AML-193 (cell line): ENCODE results near the gene SUN1.

Experiments used
- DNase-seq, 2 experiments: peaks; one replicate each; lab custom pipeline; 2025; lab: John Stamatoyannopoulos, UW

Gene SUN1

DNA sequence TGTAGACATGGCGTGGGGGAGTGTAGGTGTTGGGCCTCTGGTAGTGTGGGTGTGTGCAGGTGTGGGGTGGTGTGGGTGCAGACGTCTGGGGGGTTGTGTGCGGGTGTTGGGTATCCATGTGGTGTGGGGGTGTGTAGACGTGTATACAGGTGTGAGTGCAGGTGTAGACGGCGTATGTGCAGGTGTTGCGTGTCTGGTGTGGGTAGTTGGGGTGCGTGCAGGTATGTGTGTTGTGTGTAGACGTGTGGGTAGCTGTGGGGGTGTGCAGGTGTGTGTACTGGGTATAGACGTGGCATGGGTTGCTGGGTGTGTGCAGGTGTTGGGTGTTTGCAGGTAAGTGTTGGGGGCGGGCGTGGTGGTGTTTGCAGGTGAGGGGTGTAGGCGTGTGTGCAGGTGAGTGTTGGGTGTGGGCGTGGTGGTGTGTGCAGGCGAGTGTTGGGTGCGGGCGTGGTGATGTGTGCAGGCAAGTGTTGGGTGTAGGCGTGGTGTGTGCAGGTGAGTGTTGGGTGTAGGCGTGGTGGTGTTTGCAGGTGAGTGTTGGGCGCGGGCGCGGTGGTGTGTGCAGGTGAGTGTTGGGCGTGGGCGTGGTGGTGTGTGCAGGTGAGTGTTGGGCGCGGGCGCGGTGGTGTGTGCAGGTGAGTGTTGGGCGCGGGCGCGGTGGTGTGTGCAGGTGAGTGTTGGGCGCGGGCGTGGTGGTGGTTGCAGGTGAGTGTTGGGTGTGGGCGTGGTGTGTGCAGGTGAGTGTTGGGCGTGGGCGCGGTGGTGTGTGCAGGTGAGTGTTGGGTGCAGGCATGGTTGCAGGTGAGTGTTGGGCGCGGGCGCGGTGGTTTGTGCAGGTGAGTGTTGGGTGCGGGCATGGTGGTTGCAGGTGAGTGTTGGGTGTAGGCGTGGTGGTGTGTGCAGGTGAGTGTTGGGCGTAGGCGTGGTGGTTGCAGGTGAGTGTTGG, 60.6 kb downstream of the SUN1 start:
- DNase-seq = no peak

GRCh38 chr7:893686-894085, 61.4 kb downstream of the SUN1 start:
- DNase-seq = no peak

GRCh38 chr7:894164-894867, 62.0 kb downstream of the SUN1 start:
- DNase-seq = no peak

DNA sequence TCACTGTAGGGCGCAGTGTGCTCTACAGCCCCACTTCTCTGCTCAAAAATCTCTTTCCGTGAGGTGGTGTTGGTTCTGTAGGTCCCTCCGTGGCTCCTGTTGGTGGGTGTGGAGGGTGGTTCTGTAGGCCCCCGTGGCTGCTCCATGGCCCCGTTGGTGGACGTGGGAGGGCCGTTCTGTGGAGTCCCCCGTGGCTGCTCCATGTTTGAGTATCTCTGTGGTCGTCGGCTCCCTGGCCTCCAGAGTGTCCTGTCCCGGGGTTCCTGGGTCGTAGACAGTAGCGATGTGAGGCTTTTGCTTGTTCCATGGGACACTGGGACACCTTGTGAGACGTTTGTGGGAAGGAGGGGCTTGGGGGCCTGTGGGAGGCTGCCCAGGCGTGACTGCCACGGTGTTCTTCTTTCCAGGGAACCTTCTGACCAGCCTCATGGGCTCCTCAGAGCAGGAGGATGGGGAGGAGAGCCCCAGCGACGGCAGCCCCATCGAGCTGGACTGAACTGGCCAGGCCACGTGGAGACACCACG, 62.7 kb downstream of the SUN1 start:
- no peak for DNase-seq

DNA sequence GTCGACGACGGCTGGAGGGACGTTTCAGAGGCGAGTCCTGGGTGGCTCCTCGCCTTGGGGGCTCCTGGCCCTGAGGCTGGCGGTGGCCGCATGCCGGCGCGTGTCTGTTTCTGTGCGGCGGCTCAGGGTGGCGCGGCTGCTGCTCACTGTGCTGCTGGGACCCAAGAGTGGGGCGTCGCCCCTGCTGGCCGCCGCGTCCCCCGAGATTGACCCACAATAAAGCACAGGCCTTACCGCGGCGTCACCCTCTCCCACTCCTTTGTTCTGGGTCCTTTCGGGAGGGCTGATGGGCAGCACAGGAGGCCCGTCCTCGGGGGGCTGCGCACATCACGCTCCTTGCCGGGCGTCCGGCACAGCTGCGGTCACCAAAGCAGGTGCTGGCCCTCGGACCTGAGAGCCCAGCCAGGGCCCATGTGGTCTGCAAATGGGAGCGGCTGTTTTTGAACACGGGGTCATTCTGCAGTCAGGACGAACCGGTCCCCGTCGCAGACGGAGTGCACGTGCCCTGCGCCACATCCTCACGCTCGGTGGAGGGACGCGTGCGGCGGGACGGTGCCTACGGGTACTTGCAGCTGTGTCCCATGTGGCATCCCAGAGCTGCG, 63.3 kb downstream of the SUN1 start:
- no peak for DNase-seq

GRCh38 chr7:896346-897075, 64.2 kb downstream of the SUN1 start:
- DNase-seq = no peak

DNA sequence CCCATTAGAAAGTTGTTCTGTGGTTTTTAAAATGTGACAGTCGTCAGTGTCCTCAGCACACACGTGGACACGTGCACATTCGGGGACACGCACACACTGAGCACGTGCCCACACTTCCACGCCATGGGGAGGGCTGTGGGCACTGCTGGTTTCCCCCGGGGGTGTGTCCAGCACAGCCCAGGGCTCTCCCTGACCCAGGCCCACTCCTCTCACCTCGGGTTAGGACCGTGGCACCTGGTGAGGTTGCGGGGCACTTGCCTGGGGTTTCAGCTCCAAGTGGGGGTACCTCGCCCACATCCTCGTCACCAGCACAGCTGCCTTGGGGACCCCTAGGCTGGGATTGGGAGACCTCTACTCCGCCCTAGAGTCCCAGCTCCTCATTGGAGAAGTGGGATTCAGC, 64.8 kb downstream of the SUN1 start:
- no peak for DNase-seq

GRCh38 chr7:897771-898376, 65.6 kb downstream of the SUN1 start:
- DNase-seq = no peak

- DNase-seq = no peak
These were observed 66.2 kb downstream of the SUN1 start for GRCh38 chr7:898460-898854.

GRCh38 chr7:898855-899681, 66.8 kb downstream of the SUN1 start:
- no peak for DNase-seq

- no peak for DNase-seq
These were observed 67.5 kb downstream of the SUN1 start for GRCh38 chr7:899806-900205.

DNA sequence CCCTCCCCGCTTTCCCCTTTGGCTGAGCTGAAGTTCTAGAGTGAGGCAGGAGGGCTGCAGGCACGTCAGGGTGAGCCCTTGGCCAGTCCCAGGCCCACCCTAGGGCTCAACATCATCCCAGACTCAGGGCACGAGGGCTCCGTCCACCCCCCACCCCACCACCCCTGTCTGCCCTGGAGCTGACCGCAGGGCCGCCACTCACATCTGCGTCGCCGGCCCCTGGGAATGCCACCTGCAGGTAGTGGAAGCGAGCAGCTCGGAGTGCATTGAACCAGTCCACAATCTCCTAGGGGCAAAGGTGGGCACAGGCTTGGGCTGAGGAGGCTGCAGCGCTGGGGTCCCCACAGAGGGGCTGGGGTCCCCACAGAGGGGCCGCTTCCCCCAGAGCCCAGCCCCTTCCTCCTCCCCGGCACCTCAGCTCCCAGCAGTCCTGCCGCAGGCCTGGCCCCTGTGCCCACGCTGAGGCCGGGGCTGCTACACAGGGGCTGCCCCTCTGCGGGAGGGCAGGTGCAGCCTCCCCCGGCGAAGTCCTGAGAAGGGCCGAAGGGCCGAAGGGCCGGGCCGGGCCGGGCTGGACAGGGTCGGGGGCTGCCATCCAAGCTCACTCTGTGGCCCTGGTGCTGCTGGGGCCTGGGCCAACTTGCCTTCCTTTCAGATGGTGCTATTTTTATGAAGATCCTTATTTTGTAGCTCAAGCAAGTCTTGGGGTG, 68.2 kb downstream of the SUN1 start:
- DNase-seq = no peak

DNA sequence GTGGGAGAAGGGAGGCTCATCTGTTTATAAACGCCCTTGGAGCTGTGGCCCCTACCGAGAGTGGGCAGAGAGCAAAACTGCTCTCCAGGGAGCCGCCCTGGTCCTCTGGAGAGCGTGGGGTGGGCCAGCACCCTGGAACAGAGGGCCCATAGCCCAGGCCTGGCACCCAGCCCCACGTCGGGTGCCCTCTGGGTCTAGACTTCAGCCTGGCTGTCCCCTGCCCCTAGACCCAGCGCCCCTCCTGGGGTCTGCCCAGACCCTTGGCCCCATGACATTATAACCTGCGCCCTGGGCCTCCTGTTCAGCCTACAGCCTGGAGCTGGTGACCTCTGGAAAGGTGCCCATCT, 68.7 kb downstream of the SUN1 start:
- DNase-seq = no peak

DNA sequence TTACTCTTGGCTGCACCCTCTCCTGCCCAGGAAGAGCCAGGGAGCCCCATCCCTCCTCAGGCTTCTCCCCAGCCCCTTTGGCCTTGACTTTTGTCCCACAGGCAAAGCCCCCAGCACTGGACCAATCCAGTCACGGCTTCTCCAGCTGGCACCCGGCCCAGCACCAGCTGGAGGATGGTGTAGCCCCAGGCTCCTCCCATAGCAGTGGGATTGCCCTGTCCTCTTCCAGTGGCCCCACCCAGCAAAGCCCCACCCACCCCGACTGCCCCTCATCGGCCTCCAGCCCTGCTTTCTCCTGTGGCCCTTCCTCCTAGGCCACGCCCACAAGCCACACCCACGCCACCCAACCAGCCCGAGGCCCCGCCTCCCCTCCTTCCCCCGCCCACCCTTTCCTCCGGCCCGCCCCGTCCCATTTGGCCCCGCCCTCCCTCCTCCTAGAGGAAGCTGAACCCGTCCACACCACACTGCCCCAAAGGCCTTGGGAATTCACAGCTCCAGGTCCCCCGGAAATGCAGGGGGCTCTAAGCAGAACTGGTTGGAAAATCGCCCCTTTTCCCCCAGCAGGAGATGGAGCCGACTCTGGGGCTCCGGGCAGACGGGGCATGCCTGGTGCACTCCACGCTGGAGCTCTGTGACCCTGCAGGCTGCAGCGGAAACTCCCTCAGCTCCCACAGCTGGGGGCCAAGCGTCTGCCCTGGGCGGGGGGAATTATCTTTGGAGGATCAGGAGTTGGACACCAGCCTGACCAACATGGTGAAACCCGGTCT, 69.3 kb downstream of the SUN1 start:
- no peak for DNase-seq

DNA sequence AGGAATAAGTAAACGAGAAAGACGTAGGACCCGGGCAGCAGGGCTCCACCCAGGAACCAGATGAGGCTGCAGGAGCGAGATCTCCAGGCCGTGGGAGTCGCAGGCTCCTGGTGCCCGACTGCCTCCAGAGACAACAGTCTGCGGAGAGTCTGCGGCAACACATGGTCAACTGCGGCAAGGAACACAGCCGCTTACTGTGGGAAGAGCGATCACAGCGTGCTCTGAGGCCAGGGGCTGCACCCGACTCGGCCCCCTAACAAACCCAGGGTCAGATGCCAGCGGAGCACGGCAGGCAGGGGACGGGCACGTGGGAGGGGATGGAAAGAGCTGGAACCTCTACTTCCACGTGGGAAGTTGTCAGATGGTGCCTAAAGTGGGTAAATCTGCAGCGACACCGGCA, 70.7 kb downstream of the SUN1 start:
- no peak for DNase-seq

- DNase-seq = no peak
These were observed 71.9 kb downstream of the SUN1 start for GRCh38 chr7:903921-904755.

- no peak for DNase-seq
These were observed 72.6 kb downstream of the SUN1 start for GRCh38 chr7:904847-905246.

DNA sequence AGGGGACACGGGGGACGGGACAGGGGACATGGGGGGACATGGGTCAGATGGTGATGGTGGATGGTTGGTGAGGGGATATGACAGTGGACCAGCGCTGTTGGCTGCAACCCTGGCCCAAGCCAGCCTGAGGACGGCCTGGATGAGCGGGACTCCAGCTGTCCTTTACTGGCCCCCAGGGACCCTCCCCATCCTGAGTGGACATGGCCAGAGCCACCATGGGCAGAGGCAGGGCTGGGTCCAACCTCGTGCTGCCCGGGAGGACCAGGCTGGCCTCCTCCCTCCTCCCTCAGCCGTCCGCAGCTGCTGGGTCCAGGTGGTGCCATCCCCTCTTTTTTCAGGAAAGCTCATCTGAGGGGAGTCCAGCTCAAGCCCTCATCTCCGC, 74.5 kb downstream of the SUN1 start:
- no peak for DNase-seq
